BE2C (cell line): ENCODE data around the gene SYT1.

Experiments
- DNase-seq: peaks from one replicate; pipeline ENCODE4 v3.0.0-alpha.2; 2020
- H3K27me3 ChIP-seq: fragments of 250-450 bp; sonication (Bioruptor Pico); 2 replicates; pipeline ENCODE4 v1.5.1; 2020; ENCODE audit warnings: mild to moderate bottlenecking
- H3K36me3 ChIP-seq: fragments of 250-450 bp; sonication (Bioruptor Pico); 2 replicates; pipeline ENCODE4 v1.5.1; 2020; ENCODE audit warnings: mild to moderate bottlenecking
- H3K4me1 ChIP-seq: fragments of 250-450 bp; sonication (Bioruptor Pico); 2 replicates; pipeline ENCODE4 v1.5.1; 2020
- H3K4me3 ChIP-seq: 2 replicates; pipeline ENCODE4 v1.5.1; 2011; ENCODE audit warnings: low read depth, low read length
- H3K9me3 ChIP-seq: fragments of 250-450 bp; sonication (Bioruptor Pico); 2 replicates; pipeline ENCODE4 v1.5.1; 2020
- TF ChIP-seq, protein P1 (sequence below): IDR thresholded peaks from 2 replicates; pipeline ENCODE4 v1.5.1; 2012; ENCODE audit warnings: mild to moderate bottlenecking, low read depth, low read length

Gene SYT1

DNA sequence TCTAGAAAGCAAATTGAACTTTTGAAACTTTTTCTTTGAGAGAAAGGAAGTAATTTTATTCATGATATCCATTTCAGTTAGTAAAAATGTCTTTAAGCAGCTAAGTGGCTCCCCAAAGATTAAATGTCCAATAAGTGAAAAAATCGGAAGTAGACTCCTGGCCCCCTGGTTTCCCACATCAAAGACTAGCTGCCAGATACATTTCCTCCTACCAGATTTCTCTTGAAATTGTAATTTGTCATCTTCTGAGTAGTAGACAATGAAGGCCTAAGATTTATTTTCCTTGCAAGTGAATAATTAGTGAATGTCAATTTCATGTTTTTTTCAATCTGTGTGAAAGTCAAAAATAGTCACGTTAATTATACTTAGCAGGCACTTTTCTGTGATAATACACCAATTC lies 321.9 kb downstream of the SYT1 start:
- no peak for DNase-seq
- TF ChIP-seq, protein P1, sequence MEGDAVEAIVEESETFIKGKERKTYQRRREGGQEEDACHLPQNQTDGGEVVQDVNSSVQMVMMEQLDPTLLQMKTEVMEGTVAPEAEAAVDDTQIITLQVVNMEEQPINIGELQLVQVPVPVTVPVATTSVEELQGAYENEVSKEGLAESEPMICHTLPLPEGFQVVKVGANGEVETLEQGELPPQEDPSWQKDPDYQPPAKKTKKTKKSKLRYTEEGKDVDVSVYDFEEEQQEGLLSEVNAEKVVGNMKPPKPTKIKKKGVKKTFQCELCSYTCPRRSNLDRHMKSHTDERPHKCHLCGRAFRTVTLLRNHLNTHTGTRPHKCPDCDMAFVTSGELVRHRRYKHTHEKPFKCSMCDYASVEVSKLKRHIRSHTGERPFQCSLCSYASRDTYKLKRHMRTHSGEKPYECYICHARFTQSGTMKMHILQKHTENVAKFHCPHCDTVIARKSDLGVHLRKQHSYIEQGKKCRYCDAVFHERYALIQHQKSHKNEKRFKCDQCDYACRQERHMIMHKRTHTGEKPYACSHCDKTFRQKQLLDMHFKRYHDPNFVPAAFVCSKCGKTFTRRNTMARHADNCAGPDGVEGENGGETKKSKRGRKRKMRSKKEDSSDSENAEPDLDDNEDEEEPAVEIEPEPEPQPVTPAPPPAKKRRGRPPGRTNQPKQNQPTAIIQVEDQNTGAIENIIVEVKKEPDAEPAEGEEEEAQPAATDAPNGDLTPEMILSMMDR, result no peak
- Histone ChIP-seq H3K27me3 (no peaks in the 10 kb centered on the region), H3K4me1 (peaks cover 13% of the 10 kb centered on the region), H3K9me3 (no peaks in the 10 kb centered on the region), H3K4me3 (no peak overlapping the region), H3K36me3 (peaks cover 28% of the 10 kb centered on the region)

GRCh38 chr12:79187032-79187431 lies 322.5 kb downstream of the SYT1 start:
- TF ChIP-seq, protein P1, result no peak
- DNase-seq, result no peak

DNA sequence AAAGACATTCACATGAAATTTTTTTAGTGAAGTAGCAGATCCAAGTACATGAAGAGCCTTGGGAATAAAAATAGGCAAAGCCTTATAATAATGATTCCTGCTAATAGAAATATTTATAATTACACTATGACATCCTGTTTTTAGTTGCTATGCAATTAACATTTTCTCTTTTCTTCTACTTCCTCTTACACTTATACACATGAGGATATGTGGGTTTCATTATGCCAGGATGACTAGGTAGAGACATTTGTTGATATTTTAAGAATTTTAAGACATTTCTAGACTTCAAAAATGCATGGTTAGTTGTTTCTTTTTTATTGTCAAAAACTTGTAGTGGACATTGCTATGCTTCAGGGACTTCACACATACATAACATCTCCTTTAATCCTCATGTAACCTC lies 326.8 kb downstream of the SYT1 start:
- no peaks in the 10 kb centered on the region for H3K4me1 ChIP-seq
- no peaks in the 10 kb centered on the region for H3K27me3 ChIP-seq
- H3K4me3 ChIP-seq, result no peak overlapping the region
- TF ChIP-seq, protein P1, result no peak
- no peak for DNase-seq
- peaks cover 27% of the 10 kb centered on the region for H3K36me3 ChIP-seq
- H3K9me3 ChIP-seq, result no peaks in the 10 kb centered on the region

More at GRCh38 chr12:79187032-79187431, 322.5 kb downstream of the SYT1 start:
- peaks cover 28% of the 10 kb centered on the region for H3K36me3 ChIP-seq
- H3K9me3 ChIP-seq, result no peaks in the 10 kb centered on the region
- no peak overlapping the region for H3K4me3 ChIP-seq
- peaks cover 12% of the 10 kb centered on the region for H3K4me1 ChIP-seq
- no peaks in the 10 kb centered on the region for H3K27me3 ChIP-seq

GRCh38 chr12:79194595-79194994 lies 330.0 kb downstream of the SYT1 start:
- H3K27me3 ChIP-seq, result no peaks in the 10 kb centered on the region
- no peaks in the 10 kb centered on the region; the same call in 1 of the 2 replicates for H3K9me3 ChIP-seq
- TF ChIP-seq, protein P1, result no peak
- H3K4me1 ChIP-seq, result no peaks in the 10 kb centered on the region
- peaks cover 23% of the 10 kb centered on the region for H3K36me3 ChIP-seq
- H3K4me3 ChIP-seq, result no peak overlapping the region
- DNase-seq, result no peak

DNA sequence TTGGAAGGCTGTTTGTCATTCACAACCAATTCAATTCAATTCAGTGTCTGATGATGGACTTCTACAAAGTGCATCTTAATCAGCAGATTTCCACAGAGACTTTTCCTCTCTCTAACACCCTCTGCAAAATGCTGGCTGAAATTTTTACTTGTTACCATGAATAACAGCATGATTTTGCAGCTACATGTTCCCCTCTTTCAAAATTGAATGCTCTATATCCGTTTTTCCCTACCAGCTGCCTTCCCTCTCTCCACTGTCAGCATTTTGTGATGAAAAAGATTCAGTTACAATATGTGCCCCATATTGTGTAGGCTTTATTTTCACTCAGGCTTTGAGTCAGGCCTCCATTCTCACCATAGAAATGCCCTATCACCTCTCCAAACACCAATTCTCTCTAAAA lies 334.6 kb downstream of the SYT1 start:
- TF ChIP-seq, protein P1, result no peak
- no peak for DNase-seq
- no peaks in the 10 kb centered on the region for H3K27me3 ChIP-seq
- H3K4me1 ChIP-seq, result peaks cover 2% of the 10 kb centered on the region; the same call in 1 of the 2 replicates
- H3K4me3 ChIP-seq, result no peak overlapping the region
- no peaks in the 10 kb centered on the region; the same call in 1 of the 2 replicates for H3K9me3 ChIP-seq
- H3K36me3 ChIP-seq, result peaks cover 12% of the 10 kb centered on the region

GRCh38 chr12:79200176-79200575 lies 335.6 kb downstream of the SYT1 start:
- no peak for DNase-seq
- Histone ChIP-seq H3K4me3 (no peak overlapping the region), H3K27me3 (no peaks in the 10 kb centered on the region), H3K9me3 (no peaks in the 10 kb centered on the region; the same call in 1 of the 2 replicates), H3K36me3 (peaks cover 12% of the 10 kb centered on the region), H3K4me1 (peaks cover 2% of the 10 kb centered on the region; the same call in 1 of the 2 replicates)
- TF ChIP-seq, protein P1, result no peak
